Heart left ventricle (tissue), 13 donors: Measurements from ENCODE around the gene TCAP.

ENCODE experiments used
- POLR2A ChIP-seq, 2 donors: fragments of 450-650 bp; IDR thresholded peaks; one replicate each; pipeline ENCODE4 v1.6.1; 2017; ENCODE audit warnings: antibody characterized with exemption in 2 of 2, mild to moderate bottlenecking in 2 of 2, moderate library complexity in 2 of 2
- TF ChIP-seq, protein P1 (sequence below), 12 donors: fragments of 200-600 bp; sonication (generic) in 4 of 12; IDR thresholded peaks; one replicate each; pipeline versions ENCODE4 v1.5.0 to v1.8.0; 2018 to 2022; ENCODE audit warnings: antibody characterized with exemption in 12 of 12, mild to moderate bottlenecking in 5 of 12
- donor health status: ischemic (EF 13 %, LVEDD 7.1; RV severe dilation, severe dysfunction).
- donor health status: DM: no; HTN: yes; CAD: no.
- donor health status: DM: no; HTN: no; CAD: no.
- donor health status: ischemic (EF 25% LVEDD 6.9; RV normal size, moderate dysfunction).
- donor health status: ischemic (EF 25% LVEDD 5.7; RV mildly dilated, moderate dysfunction).
- donor health status: ischemic (EF 35%, LVEDD 5.7; RV mildly dilated, moderate dysfunction).
- donor health status: nonischemic (EF 11% LVEDD 7.7; RV severe dilation, severe dysfunction).
- donor health status: DM: yes; HTN: yes; CAD: no.
- donor health status: PGD.
- donor health status: ischemic (EF 29% LVEDD 5.4; RV normal size, mild dysfunction).
- donor health status: nonischemic (EF 23%, LVEDD 6.1; RV moderate dilation, normal function).

DNA sequence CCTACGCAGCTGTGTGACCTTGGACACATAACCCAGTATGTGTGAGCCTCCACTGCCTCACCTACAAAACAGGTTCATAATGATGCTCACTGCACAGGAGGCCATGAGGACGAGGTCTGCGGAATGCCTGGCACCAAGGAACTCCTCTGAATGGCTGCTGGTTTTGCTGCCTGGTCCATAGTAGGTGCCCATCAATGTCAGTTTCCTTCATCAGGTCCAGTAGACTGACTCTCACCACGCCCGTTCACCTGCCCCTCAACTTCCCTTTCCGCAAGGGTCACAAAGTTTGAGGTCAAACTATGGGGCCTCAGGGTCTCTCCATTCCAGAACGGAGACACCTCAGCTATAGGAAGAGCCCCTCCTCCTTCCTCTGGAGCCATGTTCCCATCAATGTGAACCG, 11.9 kb downstream of the TCAP start:
- TF ChIP-seq POLR2A (IDR thresholded peaks at IDR 0.05) = no peak
- TF ChIP-seq, protein P1, sequence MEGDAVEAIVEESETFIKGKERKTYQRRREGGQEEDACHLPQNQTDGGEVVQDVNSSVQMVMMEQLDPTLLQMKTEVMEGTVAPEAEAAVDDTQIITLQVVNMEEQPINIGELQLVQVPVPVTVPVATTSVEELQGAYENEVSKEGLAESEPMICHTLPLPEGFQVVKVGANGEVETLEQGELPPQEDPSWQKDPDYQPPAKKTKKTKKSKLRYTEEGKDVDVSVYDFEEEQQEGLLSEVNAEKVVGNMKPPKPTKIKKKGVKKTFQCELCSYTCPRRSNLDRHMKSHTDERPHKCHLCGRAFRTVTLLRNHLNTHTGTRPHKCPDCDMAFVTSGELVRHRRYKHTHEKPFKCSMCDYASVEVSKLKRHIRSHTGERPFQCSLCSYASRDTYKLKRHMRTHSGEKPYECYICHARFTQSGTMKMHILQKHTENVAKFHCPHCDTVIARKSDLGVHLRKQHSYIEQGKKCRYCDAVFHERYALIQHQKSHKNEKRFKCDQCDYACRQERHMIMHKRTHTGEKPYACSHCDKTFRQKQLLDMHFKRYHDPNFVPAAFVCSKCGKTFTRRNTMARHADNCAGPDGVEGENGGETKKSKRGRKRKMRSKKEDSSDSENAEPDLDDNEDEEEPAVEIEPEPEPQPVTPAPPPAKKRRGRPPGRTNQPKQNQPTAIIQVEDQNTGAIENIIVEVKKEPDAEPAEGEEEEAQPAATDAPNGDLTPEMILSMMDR (IDR thresholded peaks at IDR 0.05) = no peak
